ENCODE measurements around the gene SNCAIP.

The SNCAIP gene

GRCh38 chr5:122423221-122423620 lies 111.2 kb downstream of the SNCAIP start:
- no peak for DNase-seq (ENCODE audit: low read depth in 2 of 2)

DNA sequence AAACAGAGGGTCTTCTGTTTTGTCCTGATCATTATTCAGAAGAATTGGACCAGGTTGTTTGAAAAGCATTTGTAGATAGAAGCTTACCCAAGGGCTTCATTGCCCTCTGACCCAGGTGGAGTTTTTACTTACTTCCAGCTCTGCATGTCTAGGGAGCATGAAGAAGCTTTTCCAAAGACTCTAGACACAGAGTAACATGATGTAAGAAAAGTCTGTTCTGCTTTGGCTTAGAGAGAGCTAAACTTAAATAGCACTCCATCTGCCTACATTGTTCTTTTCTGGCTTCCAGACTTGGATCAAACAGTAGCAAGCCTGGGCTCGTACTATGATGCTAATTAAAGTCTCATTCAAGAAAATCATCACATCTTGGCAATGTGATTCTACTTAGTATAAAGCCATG lies 112.1 kb downstream of the SNCAIP start:
- no peak for DNase-seq (ENCODE audit: low read depth in 2 of 2)

DNA sequence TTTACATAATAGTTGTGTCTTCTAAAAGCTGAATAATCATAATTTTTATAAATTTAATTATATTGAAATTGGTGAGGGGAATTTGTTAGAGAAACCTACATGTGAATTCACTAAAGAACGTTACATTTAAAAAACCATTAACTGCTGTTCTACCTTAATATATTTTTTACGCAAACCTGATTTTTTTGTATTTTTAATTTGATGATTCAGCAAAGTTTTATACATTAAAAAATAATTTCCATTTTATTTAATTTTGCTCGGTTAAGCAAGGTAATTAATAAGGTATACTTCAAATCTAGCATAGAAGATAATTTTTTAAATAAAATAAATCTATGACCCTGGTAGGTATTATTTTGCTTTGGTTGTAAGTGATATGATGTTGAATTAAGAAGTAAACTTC lies 114.3 kb downstream of the SNCAIP start:
- DNase-seq (ENCODE audit: low read depth in 2 of 2), result no peak

DNA sequence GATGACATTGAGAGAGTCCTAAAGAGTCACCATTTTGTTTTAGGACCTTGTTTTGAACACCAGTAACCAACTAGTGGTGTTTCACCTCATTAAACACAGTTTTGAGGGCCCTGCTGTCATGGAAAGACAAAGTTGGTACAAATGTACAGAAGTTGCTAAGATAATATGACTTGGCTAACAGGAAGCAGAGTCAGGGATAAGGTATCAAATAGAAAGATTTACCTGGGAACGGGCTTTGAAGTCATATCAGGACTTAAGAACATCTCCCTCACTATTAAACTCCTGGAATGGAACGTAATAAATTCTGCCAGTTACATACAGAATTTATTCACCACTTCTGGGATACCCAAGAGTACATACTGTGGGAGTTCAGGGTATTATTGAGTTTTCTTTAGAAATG lies 115.6 kb downstream of the SNCAIP start:
- no peak for DNase-seq (ENCODE audit: low read depth in 2 of 2)

- DNase-seq (ENCODE audit: low read depth in 2 of 2), result no peak
Measured at GRCh38 chr5:122429545-122430318, 117.7 kb downstream of the SNCAIP start.

GRCh38 chr5:122430319-122430586 lies 118.2 kb downstream of the SNCAIP start:
- DNase-seq (ENCODE audit: low read depth in 2 of 2), result no peak

- DNase-seq (ENCODE audit: low read depth in 2 of 2), result no peak
Measured at GRCh38 chr5:122431298-122431697, 119.3 kb downstream of the SNCAIP start.

DNA sequence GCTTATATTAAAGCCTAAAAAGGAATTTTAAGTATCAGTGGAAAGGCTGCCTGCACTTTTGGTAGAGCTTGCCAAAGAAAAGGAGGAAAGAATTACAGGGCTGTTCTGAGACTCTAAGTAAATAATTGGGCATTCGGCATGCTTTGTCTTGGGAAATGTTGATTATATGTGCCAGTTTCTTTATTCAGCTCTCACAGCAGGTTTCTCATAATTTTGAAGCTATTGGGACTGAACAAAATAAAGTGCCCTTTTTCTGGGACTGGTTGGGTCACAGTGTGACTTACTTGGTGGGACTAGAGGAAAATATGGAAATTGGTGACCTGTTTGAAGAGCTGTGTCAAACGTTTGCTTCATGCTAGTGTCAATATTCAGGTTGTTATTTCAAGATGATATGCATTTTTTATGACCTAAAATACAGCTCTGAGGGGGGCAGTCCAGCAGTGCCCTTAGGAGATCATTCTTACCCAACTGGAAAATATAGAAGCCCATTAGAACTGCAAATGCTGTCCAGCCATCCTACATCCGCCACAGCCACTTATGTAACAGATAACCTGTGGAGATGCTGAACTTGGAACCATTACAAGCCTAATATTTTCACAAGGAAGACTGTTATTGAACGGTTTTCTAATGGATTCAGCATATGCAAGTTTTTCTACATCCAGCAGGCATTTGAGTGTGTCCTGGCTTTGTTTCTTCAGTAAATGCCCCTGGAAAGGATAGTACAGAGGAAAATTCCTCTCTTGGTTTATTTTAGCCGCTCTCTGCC lies 122.4 kb downstream of the SNCAIP start:
- DNase-seq (ENCODE audit: low read depth in 2 of 2), result no peak

DNA sequence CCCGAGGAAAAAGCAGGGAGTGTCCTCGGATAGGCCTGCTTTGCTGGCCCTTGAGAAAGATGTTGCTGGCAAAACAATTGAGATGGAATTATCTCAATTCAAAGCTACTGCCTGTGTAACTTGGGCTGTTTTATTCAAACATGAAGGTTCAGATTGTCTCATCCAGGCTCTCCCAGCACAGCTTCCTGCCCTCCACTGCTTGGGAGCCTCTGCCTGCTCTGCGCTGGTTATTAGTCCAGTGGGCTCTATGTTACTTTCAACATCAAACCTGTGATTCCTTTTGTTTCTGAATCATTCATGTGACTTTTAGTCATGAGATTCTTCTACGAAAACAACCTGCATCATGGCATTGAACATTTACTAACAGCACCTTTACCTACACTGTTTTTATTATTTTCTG lies 123.2 kb downstream of the SNCAIP start:
- no peak for DNase-seq (ENCODE audit: low read depth in 2 of 2)

DNA sequence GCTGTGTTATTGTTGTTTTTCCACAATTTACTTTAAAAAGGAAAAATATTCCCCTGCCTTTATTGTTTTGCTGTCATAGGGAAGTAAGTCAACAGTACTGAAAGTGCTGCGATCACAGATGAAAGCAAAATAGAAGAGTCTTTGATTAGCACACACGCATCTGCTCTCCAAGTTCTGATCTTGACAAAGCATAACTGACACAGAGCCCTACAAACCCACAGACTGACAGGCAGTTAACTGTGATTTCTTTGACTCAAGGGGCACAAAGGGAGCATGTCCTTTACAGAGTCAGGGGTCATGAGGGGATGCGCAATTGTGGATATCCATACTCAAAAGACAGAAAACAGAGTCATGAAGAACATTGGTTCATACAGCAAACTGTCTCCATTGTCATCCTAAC lies 123.7 kb downstream of the SNCAIP start:
- DNase-seq (ENCODE audit: low read depth in 2 of 2), result no peak

DNA sequence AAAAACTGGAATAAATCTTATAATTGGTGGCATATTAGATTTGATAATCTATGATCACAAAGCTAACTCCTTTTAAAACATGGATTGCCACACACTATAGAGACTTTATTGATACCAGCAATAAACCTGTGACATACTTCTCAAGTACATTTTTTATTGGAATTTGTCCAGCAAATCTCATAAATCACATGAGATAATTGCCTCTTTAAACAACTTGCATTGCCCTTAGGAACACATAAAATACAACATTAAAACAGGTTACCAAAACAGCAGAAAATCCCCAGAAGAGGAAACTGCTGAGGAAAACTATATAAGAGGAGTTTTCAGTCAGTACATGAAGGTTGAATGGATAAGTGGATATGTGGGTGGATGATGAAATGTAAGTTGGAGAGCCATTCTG lies 124.6 kb downstream of the SNCAIP start:
- DNase-seq (ENCODE audit: low read depth in 2 of 2), result no peak

DNA sequence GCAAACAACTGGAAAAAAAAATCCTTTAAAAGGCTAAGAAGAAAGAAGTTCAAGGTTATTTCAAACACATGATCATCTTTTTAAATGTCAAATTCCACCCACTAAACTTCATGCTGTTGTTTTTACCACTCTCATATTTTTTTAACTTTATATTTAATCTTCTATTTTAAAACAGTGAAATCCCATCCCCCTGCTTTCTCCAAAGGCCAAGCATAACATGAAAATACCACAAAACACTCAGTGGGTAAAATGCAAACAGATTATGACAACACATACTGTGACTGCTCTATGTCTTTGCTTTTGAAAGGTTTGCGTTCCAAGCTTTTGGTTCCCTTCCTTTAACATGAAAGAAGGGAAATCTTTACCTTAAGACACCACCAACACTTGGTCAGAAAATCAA lies 127.6 kb downstream of the SNCAIP start:
- no peak for DNase-seq (ENCODE audit: low read depth in 2 of 2)

- DNase-seq (ENCODE audit: low read depth in 2 of 2), result no peak
Measured at GRCh38 chr5:122442938-122443337, 130.9 kb downstream of the SNCAIP start.

DNA sequence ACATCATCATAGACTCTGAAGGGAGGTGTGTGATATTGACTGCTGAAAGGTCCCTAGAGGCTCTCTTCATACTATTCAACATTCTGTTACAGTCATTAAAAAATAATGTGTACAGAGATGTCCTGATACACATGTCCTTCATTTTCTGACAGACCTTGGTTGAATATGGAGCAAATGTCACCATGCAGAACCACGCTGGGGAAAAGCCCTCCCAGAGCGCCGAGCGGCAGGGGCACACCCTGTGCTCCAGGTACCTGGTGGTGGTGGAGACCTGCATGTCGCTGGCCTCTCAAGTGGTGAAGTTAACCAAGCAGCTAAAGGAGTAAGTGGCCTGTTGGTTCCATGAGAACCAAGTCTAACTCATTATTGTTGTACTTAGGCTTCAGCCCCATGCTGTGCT lies 132.4 kb downstream of the SNCAIP start:
- DNase-seq (ENCODE audit: low read depth in 2 of 2), result no peak

DNA sequence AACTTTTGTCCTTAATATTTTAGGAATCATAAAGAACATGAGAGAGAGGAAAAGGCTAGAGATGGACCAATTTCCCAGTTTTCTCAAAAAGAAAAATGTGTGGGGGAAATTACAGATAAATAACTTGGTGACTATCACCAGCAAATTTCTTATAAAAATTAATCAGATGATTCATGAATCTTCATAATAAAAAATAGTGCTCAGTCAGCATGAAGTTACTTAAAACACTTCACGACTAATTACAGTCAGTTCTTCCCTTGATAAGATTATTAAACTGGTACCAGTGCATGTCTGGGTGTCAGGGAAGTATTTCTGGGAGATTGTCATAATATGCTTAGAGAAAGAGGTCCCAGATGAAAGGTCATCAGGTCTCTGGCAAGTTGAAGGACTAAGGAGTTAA lies 133.0 kb downstream of the SNCAIP start:
- DNase-seq (ENCODE audit: low read depth in 2 of 2), result no peak

- no peak for DNase-seq (ENCODE audit: low read depth in 2 of 2)
Measured at GRCh38 chr5:122447072-122447471, 135.0 kb downstream of the SNCAIP start.

DNA sequence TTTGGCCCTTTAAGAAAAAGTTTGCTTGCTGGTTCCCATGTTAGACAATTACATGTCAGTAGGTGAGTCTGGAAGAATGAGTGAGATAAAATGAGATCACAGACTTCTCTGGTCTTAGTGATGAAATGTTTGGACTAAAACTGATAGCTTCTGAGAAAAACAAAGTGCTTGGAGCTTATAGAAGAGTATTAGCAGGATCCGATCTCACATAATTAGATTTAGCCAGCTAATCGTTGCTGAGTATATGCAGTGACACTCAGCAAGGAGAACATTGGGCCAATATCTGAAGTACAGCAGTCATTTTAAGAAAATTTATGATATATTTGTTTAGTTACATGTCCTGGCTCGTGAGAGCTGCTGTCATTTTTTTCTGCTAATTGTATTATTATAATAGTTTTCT lies 135.8 kb downstream of the SNCAIP start:
- no peak for DNase-seq (ENCODE audit: low read depth in 2 of 2)

- DNase-seq (ENCODE audit: low read depth in 2 of 2), result no peak
Measured at GRCh38 chr5:122454541-122454940, 142.5 kb downstream of the SNCAIP start.

DNA sequence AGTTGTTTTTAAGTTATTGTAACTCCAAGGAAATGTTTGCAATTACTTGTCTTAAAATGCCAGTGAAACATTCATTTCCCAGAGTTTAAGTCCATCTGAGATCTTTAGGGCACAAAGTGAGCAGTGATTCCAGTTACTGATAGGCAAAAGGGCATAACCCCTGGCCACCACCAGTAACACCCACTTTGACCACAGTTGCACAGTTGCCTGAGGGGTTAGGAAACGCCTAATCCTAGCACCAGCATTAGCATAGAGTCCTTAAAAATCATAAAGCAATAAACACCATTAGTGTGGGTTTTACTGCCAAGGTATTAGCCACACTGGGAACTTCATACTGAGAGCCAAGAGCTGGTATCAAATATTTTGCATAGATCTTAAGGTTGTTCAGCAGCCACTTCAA lies 143.9 kb downstream of the SNCAIP start:
- DNase-seq (ENCODE audit: low read depth in 2 of 2), result no peak

DNA sequence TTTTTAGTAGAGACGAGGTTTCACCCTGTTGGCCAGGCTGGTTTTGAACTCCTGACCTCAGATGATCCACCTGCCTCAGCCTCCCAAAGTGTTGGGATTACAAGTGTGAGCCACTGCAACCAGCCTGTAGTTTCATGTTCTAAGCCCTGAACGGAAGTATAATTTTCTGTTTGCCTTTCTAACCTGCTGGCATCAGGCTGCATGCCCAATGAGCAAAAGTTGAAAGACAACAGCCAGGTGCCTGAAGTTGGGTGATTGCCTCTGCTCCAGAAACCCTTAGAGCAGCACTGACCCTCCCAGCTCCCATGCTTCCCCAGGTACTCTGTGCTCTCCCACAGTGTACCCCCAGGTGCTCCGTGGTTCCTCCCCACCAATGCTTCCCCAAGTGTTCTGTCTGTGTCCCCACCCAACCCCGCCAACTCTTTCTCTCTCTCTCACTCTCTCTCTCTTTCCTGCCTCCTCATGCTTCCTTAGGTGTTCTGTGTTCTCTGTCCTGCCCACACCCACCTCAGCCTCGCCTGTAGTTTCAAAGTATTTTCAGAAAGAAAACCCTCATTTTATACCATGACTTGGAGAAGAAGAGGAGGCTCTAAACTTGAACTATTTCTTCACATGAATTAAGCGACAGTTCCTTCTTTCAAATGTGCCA lies 145.3 kb downstream of the SNCAIP start:
- DNase-seq (ENCODE audit: low read depth in 2 of 2), result no peak

- DNase-seq (ENCODE audit: low read depth in 2 of 2), result no peak
Measured at GRCh38 chr5:122458278-122458872, 146.3 kb downstream of the SNCAIP start.

DNA sequence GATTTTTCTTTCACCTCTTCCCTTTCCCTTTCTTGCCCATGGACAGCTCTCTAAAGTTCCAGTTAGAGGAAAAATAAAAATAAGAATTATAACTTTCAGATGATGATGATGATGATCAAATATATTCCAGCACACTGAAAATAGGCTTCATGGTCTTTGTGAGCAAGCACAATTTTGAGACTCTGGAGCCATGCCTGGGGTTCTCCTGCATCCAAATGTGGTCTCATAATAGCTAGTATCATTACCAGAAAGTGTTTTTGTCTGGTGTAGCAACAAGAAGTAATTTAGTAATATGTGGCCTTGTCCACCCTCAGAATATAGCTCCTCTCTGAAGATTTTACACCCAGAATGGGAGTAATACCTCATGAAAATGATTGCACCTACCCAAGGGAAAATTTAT lies 150.4 kb downstream of the SNCAIP start:
- no peak for DNase-seq (ENCODE audit: low read depth in 2 of 2)

DNA sequence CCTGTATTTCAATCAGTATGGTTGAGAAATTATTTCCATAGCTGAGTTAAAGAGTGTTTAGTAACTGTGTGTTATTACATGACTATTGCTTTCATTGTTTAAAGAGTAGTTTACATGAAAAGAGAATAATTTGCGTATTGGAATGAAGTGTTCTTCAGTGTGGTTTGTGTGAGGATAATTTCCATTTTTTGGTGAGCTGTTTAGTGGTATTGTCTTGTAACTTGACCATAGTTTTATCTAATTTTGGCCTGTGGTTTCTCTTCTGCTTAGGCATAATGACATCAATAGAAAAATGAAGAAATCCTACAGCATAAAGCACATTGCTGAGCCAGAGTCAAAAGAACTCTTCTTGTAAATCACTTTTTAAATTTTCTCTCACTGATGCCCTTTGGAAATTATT lies 151.2 kb downstream of the SNCAIP start:
- DNase-seq (ENCODE audit: low read depth in 2 of 2), result no peak

All from stimulated activated CD8-positive, alpha-beta memory T cell treated with anti-CD3 and anti-CD28 coated beads, Interleukin-15, amount 100 ng/mL, for 4 hours (primary cell).